ENCODE results near the gene THRA. TPM values are rescaled to one million over a fixed set of nuclear protein-coding genes. Genes with fewer than 3 reads are reported as not detected.
A peak's percentile ranks its signal among the peaks of the same experiment; 100 is the strongest.

The THRA gene
- total and polyA plus RNA-seq, 2 of the 8 experiments (the other 6 are each of a cell fraction or from before 2014, with no cell fraction given) = 6.4 to 10.2 TPM

DNA sequence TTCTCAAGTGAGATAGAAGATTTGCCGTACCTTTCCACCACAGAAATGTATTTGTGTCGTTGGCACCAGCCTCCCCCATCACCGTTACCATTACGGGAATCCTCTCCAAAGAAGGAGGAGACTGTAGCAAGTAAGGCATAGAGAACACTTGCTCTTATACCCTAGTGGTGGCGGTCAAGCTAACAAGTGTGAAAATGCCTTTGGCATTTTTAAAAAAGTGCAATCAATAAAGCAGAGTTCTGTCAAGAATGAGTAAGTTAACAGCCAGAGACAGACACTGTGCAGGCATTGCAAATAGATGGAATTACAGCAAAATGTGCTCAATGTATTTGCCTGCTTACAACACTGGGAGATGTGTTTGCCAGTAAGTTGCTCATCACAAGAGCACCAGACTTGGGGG is 66.7 kb downstream of the THRA start:
- H3K27ac ChIP-seq (ENCODE audit: low read depth, low read length) = no peak overlapping the region
- no peaks in the 10 kb centered on the region; a peak in 1 of 7 replicates for H3K4me1 ChIP-seq (replicated peaks in 1 of 4; ENCODE audit: control insufficient read depth in 3 of 4, insufficient read depth in 4 of 4, low read length in 3 of 4)
- no peak for DNase-seq (ENCODE audit: low read depth in 1 of 2, low spot score in 2 of 2)
- no peak overlapping the region; a peak in 1 of 7 replicates for H3K9ac ChIP-seq (replicated peaks in 1 of 4; ENCODE audit: extremely low read depth in 1 of 4, low read depth in 3 of 4, low read length in 3 of 4)
- no peak overlapping the region for H3K14ac ChIP-seq (ENCODE audit: insufficient read length)
- H3K4me3 ChIP-seq (ENCODE audit: extremely low read depth in 1 of 4, insufficient read depth in 2 of 4, low read depth in 3 of 4, low read length in 4 of 4) = no peak overlapping the region
- H2BK5ac ChIP-seq (ENCODE audit: low read depth, low read length) = no peak overlapping the region
- 94% methylated on average over 5 of the region's 5 CpGs; no CpG with 5 or more reads in 1 of the 2 experiments for WGBS, 2 experiments (ENCODE audit: extremely low coverage in 1 of 2, insufficient coverage in 1 of 2, insufficient read length in 1 of 2, insufficient replicate concordance in 2 of 2, low coverage in 1 of 2, low lambda C conversion rate in 2 of 2, missing lambda C conversion rate in 1 of 2)
- ChIA-PET CTCF (ENCODE audit: partially characterized antibody) (interaction anchor here (1.0 to 14.0 kb wide), 7 partner anchors 16 to 155 kb away, joined by 3 to 135 read pairs (median 4); partner anchors contain the start of gene PSMD3), POLR2A (ENCODE audit: partially characterized antibody) (interaction anchor here (1.6 to 3.8 kb wide), 4 partner anchors 9 to 15 kb away, joined by 6 to 29 read pairs (median 8); partner anchors contain the start of gene CASC3)
- H2BK15ac ChIP-seq (ENCODE audit: low read length) = no peak overlapping the region
- H4K8ac ChIP-seq (ENCODE audit: extremely low read depth, insufficient read depth, low read length) = peak overlapping the region; percentile 36; the same call in 1 of the 2 replicates
- no peaks in the 10 kb centered on the region for H3K9me3 ChIP-seq (ENCODE audit: insufficient read depth in 2 of 2, low read depth in 1 of 2, low read length in 1 of 2)
- peaks cover under 1% of the 10 kb centered on the region; the same call in 1 of the 2 replicates for H3K23me2 ChIP-seq (ENCODE audit: low read depth, low read length)
- H2AFZ ChIP-seq (ENCODE audit: low read length) = no peak overlapping the region
- no peak overlapping the region for H3K4me2 ChIP-seq (ENCODE audit: insufficient read depth in 1 of 2, low read depth in 2 of 2, low read length in 2 of 2)
- no peak overlapping the region for H2BK120ac ChIP-seq (replicated peaks; ENCODE audit: low read depth, low read length)
- no peak overlapping the region for H2BK20ac ChIP-seq (ENCODE audit: low read length)
- H3K4ac ChIP-seq (replicated peaks; ENCODE audit: insufficient read length, low read depth, low read length) = no peak overlapping the region
- H3K23ac ChIP-seq (ENCODE audit: insufficient read length) = no peak overlapping the region
- H3K56ac ChIP-seq (replicated peaks; ENCODE audit: insufficient read length, low read depth, low read length) = no peak overlapping the region
- no peak overlapping the region for H4K91ac ChIP-seq (replicated peaks; ENCODE audit: insufficient read length, low read length)
- FAIRE-seq = no peak
- no peaks in the 10 kb centered on the region for H3K27me3 ChIP-seq (replicated peaks in 1 of 4; ENCODE audit: control insufficient read depth in 3 of 4, extremely low read depth in 1 of 4, insufficient read depth in 3 of 4, low read length in 3 of 4)
- peaks cover 12 to 35% of the 10 kb centered on the region in 2 experiments for H3K79me2 ChIP-seq (ENCODE audit: control insufficient read depth in 1 of 2, insufficient read depth in 2 of 2, low read length in 2 of 2)
- 0 out of 2 replicates have a peak, but pooled peaks cover 5% of the 10 kb centered on the region for H3K79me1 ChIP-seq (ENCODE audit: low read depth, low read length)
- H2AK5ac ChIP-seq (ENCODE audit: low read depth, low read length) = no peak overlapping the region
- H2BK12ac ChIP-seq (ENCODE audit: low read depth, low read length) = no peak overlapping the region
- TF ChIP-seq JUN (IDR thresholded peaks at IDR 0.05; ENCODE audit: low read depth, low read length) = no peak
- TF ChIP-seq POU5F1 (IDR thresholded peaks at IDR 0.05; ENCODE audit: low read depth, low read length) = no peak
- H4K5ac ChIP-seq (ENCODE audit: insufficient read length, low read depth, low read length) = no peak overlapping the region
- no peak overlapping the region for H3K18ac ChIP-seq (ENCODE audit: extremely low read depth, low read length)
- H3K36me3 ChIP-seq (ENCODE audit: control insufficient read depth in 2 of 4, insufficient read depth in 4 of 4, low read length in 3 of 4) = peaks cover 43 to 84% (median 67%) of the 10 kb centered on the region in 4 experiments
- peaks cover 0 to 10% of the 10 kb centered on the region in 2 experiments for H4K20me1 ChIP-seq (replicated peaks in 1 of 2; ENCODE audit: control insufficient read depth in 1 of 2, insufficient read depth in 2 of 2, low read length in 2 of 2)

All from H1 (cell line).